GM21526 (cell line): ENCODE results near the gene SSH2.

ENCODE experiments used
- ATAC-seq: cut with Tn5 transposase; IDR thresholded peaks from one replicate; pipeline ENCODE4 v1.9.1; 2021; ENCODE audit warnings: moderate library complexity; ENCODE audit not compliant: unreplicated experiment, low FRiP score

The SSH2 gene

GRCh38 chr17:29585080-29585751 lies 344.8 kb downstream of the SSH2 start:
- no peak for ATAC-seq

DNA sequence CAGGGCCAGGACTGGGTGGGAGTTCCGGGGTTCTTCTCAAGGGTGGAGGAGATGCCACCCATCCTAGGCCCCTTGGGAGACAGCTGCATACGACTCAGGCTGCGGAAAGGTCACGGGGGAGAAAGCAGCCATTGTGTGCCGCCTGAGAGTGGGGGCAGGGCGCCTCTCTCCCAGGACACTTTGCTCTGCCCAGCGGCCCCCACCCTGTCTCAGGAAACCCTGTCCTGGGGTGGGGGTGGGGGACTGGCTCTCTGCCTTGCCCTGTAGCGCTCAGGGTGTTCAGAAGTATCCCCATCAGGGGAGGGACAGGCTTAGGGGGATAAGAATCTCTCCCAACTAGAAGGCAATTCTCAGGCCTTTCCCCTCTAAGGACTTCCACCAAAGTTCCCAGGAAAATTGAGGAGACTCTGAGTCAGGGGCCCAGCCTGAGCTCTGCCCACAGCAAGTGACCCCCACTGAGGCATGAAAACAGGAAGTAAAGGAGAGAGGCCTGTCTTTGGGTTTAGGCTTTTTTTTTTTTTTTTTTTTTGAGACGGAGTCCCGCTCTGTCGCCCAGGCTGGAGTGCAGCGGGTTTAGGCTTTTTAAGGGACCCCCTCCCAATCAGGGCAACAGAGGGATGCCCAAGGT lies 345.5 kb downstream of the SSH2 start:
- ATAC-seq = no peak

- ATAC-seq = no peak
Observed at GRCh38 chr17:29583324-29584248, 346.4 kb downstream of the SSH2 start.

GRCh38 chr17:29582772-29583171 lies 347.3 kb downstream of the SSH2 start:
- ATAC-seq = no peak

DNA sequence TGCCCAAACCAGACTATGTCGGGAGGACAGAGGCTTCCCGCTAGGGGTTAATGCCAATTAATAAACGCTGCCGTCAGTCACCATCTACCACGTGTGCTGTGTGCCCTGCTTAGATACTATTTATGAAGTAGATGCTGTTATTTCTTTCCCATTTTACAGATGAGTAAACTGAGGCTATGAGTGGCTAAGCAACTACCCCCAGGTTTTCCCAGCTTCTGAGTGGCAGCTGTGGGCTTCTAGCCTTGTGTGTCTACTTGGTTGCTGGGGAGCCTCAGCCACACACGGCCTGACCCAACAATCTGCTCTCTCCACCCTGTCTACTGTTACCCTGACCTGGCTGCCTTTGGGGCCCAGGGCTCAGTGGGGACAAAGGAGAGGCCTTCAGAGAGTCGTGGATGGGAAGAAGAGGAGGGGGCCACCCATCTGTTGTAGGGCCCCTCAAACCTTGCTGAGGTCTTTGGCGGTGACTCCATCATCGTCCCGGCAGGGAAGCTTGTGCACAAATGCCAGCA lies 347.7 kb downstream of the SSH2 start:
- no peak for ATAC-seq

GRCh38 chr17:29581583-29582253 lies 348.3 kb downstream of the SSH2 start:
- ATAC-seq = no peak

DNA sequence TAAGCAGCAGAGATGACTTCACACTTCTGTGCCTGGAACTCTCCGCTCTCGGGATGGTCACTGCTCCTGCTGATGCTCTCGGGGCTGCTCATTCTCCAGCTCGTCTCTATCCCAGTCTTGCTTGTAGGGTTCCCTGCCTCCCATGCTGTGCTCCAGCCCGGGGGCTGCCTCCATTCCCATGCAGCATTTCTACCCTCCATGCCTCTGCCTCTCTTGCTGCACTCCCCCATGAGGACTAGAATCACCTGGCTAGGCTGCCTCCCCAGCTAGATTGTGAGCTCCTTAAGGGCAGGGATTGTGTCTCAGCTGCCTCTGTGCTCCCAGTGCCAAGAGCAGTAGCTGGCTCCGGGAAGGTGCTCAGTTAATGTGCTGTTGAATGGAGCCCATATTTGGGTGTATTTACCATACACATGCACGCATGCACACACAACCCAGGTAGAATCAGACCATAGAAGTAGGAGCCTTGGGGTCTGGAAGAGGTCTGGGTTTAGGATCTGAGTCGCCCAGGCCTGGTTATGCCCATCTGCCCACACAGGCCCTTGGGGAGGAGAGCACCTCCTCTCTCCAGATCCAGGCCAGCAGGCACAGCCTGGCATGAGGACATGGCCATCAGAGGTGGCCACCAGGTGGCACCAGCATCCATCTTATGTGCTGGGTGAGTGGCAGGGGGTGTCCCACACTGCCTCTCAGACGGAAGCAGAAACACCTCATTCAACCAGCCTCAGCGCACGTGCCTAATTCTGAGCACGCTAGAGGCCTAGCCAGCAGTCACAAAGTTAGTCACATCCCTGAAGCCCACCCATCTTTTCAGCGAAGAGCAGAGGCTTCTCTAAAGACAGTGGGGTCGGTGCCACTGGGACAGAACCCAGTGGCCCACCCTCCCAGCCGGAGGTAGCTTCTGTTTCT lies 349.9 kb downstream of the SSH2 start:
- peak; percentile 52 for ATAC-seq

DNA sequence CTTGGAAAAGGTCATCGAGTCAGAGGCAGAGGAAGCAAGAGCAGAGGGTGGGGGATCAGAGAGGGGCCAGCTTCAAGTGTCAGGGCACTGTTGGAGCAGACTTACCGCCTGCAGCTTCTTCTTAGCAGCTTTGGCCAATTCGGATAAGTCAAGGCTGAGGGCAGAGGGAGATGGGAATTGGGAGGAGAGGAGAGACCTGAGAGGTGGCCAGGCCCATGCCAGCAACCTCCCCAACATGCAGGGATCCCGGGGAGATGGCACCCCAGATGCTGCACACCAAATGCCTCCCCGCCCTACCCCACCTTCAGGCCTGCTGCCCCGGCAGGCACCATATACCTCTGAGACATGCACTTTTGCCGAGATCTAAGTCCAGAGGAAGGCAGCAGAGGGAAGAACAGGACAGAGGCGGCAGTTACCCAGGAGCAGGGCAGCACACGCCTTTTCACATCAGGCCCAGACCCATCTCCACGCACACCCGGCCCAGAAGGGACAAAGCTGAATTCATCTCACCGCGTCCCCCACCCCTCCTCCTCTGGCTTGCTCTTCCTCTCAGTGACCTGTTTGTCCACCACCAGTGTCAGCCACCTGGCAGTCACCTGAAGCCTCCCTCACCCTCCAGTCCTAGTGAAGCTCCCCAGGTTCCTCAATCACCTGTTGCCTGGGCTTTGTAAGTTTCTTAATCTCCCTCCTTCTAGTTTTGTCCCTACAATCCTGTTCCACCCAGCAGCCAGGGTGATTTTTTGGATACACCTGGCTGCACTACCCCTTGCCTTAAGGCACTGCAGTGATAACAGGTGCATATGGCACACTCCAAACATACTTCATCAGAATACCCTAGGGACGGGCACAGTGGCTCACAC lies 351.2 kb downstream of the SSH2 start:
- no peak for ATAC-seq

DNA sequence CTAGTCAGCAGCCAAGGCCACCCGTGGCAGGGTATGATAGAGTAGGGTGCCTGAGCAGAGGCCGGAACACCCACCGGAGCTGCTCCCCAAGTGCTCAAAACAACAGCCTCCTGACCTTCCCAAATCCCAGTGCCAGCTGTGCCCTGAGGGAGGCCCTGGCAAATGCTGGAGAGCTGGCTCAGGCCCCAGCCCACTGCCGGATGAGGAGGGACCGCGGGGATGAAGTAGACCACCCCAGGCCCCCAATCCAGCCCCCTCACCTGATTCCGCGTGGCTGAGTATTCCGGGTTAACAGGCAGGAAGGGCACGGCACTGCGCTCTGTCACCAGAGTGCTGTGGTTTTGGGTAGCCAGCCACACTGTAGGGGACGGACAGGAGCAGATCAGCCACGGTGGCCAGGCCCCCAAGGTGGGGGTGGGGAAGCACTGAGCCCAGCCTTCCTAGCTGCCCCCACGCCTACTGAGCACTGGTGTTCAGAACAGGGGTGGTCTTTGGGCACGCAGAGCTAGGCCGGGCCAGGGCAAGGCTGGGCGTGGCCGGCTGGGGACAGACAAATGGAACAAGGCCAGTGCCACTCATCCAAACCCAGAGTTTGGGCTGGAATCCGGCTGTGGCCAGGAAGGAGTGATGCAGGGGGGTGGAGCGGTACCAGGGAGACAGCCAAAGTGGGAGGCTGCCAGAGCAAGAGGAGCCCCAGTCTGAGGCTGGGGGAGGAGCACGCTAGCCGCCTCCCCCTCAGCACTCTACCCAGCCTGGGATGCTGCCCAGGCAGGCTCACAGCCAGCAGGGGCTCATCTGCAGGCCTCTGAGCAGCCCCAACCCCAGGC lies 352.4 kb downstream of the SSH2 start:
- ATAC-seq = no peak

GRCh38 chr17:29577001-29577370 lies 353.0 kb downstream of the SSH2 start:
- ATAC-seq = no peak

- no peak for ATAC-seq
Observed at GRCh38 chr17:29576214-29577000, 353.6 kb downstream of the SSH2 start.
